HPDE6-E6E7 (cell line): ENCODE data around the gene JKAMP.

ENCODE experiments used
- DNase-seq: peaks from one replicate; pipeline ENCODE4 v3.0.0; 2011; ENCODE audit warnings: missing footprints; ENCODE audit errors: extremely low spot score

JKAMP gene

DNA sequence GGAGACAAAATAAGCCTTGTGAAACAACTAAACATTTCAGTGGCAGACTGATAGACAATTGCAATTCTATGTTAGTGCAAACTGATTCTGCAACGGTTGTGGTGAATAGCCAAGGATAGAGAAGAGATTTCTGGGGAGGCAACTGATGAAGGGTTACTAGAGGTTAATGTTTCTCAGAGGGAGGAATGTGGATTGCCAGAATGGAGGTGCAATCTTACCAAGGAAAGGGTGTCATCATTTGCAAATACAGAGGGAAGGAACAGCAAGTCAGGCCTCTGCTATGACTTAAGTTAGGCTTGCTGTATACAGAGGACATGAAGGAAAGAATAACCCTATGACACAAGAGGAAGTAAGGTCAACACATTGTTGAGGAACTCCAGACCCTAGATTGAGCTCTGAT, 56.5 kb downstream of the JKAMP start:
- DNase-seq: no peak

- DNase-seq: no peak
Observed at GRCh38 chr14:59541731-59542130, 57.4 kb downstream of the JKAMP start.

GRCh38 chr14:59543873-59544272, 59.6 kb downstream of the JKAMP start:
- DNase-seq: no peak

GRCh38 chr14:59547310-59547709, 63.0 kb downstream of the JKAMP start:
- no peak for DNase-seq
